ENCODE data around the gene SLC35F1.
"Not testable (repeated sequence)": the region's sequence is repeated elsewhere in the genome, so short reads cannot be mapped to it uniquely, and the experiment has no call there.

SLC35F1 gene

DNA sequence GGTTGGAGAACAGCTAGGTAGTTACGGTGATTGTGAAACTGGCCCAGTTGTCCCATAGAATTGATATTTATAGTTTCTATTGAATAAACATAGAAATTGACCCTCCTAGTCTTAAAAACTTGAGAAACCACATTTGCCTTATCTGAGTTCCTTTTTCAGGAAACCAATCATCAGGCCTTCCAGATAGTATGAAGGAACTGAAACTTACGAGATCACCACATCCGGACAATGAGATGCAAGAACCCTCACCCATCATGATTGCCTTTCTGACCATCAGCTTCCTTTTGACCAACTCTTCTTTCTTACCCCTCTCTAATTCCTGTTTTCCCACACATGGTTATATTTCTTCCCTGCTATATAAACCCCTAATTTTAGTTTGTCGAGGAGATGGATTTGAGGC is 21.8 kb downstream of the SLC35F1 start:
- DNase-seq, result no peak

- DNase-seq, result no peak
Observed at GRCh38 chr6:117929501-117929900, 22.4 kb downstream of the SLC35F1 start.

DNA sequence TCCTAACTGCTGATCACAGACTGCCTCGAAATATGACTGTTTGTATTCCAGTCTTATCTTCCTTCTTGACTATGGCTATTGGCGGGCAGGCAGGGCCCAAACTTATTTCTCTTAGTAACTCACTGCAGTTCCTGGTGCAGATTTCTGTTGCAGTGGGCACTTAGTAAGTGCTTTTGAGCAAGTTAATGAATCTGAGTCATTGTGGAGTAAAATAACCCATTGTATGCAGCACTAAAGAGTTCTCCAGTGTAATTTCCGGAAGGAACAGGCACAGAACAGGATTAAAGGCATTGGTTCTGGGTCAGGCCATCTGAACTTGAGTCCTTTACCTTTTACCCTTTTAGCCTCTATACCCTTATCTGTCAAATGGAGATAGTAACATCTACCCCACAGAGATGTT is 23.6 kb downstream of the SLC35F1 start:
- no peak for DNase-seq

DNA sequence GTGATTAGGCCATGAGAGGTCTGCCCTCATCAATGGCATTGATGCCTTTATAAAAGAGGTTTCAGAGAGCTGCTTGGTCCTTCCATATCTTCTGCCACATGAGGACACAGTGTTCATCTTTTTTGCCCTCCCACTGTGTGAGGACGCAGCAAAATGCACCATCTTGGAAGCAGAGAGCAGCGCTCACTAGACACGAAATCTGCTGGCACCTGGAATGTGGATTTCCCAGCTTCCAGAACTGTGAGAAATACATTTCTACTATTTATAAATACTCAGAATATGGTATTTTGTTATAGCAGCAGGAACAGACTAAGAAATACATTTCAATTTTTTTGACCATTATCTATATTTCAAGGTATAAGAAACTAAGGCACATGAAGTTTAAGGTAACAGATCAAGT is 24.9 kb downstream of the SLC35F1 start:
- no peak for DNase-seq

- DNase-seq, result no peak
Observed at GRCh38 chr6:117932676-117933075, 25.6 kb downstream of the SLC35F1 start.

- no peak for DNase-seq
Observed at GRCh38 chr6:117933471-117933870, 26.4 kb downstream of the SLC35F1 start.

- no peak for DNase-seq
Observed at GRCh38 chr6:117938311-117938995, 31.4 kb downstream of the SLC35F1 start.

- DNase-seq, result no peak
Observed at GRCh38 chr6:117947234-117947633, 40.2 kb downstream of the SLC35F1 start.

- no peak for DNase-seq
Observed at GRCh38 chr6:117951783-117952182, 44.7 kb downstream of the SLC35F1 start.

GRCh38 chr6:117955684-117956256 is 48.7 kb downstream of the SLC35F1 start:
- DNase-seq, result no peak

DNA sequence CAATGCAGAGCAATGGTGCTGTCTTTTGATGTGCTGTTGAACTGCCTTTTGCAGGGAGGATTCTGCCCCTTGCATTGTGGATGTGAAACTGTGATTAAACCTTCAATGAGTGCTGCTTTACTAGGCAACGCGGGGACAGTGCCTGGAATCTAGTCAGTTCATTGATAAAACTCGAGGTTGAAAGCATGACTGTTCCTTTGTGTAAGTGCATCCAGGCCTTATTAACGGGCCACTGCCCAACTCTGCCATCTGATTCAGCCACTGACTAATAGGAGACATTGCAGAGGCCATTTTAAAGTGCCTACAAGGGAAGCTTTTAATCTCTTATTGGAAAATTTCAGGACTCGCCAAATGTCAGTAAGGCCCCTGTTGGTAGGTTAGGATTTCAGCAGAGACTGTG is 49.3 kb downstream of the SLC35F1 start:
- no peak for DNase-seq

DNA sequence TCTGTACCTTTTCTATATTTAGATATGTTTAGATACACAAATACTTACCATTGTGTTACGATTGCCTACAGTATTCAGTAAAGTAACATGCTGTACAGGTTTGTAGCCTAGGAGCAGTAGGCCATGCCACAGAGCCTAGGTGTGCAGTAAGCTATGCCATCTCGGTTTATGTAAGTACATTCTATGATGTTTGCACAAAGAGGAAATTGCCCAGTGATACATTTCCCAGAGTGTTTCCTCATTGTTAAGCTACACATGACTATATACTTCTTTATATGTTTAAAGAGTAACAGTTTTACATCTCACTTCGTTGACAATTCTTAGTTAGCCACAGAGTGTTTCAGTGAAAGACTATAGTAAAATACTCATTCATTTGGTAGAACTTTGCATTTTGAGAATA is 51.5 kb downstream of the SLC35F1 start:
- no peak for DNase-seq

GRCh38 chr6:117960877-117961276 is 53.8 kb downstream of the SLC35F1 start:
- no peak for DNase-seq

DNA sequence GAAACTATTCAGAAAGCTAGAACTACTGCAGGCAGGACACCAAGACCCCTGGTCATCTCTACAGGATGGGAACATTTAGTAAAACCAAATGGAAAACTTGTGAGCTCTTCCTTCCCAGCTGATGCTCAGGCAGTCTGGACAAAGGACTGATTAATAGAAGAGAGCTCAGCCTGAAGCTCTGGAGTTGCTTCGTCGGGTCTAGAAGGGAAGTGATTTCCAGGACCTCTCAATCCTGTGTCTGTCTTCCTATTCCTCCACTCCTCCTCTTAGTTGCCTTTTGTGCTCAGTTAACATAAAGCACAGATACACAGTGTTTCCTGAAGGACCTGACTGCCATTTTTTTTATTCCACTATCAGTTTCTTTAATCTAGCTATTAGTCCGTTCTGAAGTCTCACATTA is 54.2 kb downstream of the SLC35F1 start:
- DNase-seq, result no peak

GRCh38 chr6:117965763-117966162 is 58.7 kb downstream of the SLC35F1 start:
- not testable (repeated sequence) for DNase-seq

DNA sequence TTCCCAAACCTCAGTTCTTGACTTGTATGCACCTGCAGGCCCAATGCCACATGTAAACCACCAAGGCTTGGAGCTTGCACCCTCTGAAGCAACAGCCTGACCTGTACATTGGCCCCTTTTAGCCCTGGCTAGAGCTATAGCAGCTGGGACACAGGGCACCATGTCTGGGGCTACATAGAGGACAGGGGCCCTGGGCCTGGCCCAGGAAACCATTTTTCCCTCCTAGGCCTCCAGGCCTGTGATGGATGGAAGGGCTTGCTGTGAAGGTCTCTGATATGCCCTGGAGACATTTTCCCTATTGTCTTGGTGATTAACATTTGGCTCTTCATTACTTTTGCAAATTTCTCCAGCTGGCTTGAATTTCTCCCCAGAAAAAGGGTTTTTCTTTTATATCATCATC is 64.6 kb downstream of the SLC35F1 start:
- DNase-seq, result no peak

- DNase-seq, result no peak
Observed at GRCh38 chr6:117974914-117975627, 68.0 kb downstream of the SLC35F1 start.

GRCh38 chr6:117976030-117976651 is 69.1 kb downstream of the SLC35F1 start:
- peak; percentile 19 for DNase-seq

DNA sequence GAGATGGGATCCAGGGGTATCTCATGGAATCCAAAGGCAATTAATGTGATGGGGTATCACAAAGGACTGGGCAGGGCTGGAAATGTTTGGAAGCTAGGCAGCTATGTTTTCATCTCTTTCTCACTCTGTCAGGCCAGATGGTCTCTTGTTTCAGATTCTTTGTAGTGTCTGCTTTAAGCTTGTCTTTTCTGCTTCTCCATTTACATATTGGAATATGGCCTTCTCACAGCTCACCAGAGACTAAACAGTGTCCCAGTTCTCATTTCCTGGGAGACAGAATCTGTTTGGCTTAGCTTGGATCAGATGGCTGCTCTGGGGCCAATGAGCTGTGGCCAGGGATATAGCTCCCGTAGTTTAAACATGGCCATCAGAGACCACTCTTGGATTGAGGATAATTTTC is 78.9 kb downstream of the SLC35F1 start:
- no peak for DNase-seq

DNA sequence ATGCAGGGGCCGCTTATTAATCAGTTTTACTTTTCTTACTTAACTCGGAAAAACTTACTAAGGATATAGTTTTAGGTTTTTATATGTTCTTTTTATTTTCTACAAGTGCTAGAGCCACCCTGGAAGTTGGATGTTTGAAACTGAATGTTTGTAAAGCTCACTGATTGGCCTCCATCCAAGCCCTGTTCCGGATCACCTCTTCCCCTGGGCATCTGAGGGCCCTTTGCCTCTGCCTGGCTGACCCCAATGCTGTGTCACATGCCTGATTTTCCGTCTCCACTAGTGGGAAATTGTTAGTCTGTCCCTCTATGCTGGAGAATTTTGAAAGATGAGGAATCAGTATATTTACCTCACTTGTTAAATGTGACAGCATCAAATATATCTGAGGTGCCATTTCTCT is 79.3 kb downstream of the SLC35F1 start:
- DNase-seq, result no peak

- no peak for DNase-seq
Observed at GRCh38 chr6:117989086-117989485, 82.0 kb downstream of the SLC35F1 start.

- DNase-seq, result no peak
Observed at GRCh38 chr6:117990151-117990550, 83.1 kb downstream of the SLC35F1 start.

DNA sequence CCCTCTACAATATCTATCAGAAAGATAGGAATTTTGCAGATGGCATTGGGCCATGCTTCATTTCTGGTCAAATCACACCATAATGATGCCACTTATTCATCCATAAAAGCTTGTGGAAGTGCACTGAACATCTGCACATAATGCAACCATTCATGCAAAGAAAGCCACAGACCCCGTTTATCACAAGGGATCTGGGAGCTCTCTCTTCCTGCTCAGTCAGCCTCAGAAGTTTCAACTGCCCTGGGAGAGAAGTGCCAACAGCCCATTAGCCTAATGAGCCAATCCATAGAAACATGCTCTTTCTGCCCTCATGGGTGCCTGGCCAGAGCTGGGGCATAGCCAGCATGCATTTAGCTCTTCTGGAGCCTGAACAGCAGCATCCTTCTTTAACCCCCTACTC is 85.8 kb downstream of the SLC35F1 start:
- no peak for DNase-seq

- DNase-seq, result no peak
Observed at GRCh38 chr6:118012944-118013343, 105.9 kb downstream of the SLC35F1 start.
